CD4-positive, alpha-beta memory T cell (primary cell): ENCODE measurements around the gene SPATA4. TPM values are rescaled to one million over a fixed set of nuclear protein-coding genes. Genes with fewer than 3 reads are reported as not detected.

Experiments used
- CTCF ChIA-PET: fragments of 350-600 bp; sonication (Branson Sonifier 250); formaldehyde crosslinking; loops from one replicate; lab custom pipeline; 2021; ENCODE audit warnings: inconsistent platforms; ENCODE audit not compliant: partially characterized antibody; lab: Charles Lee
- POLR2A ChIA-PET: fragments of 350-600 bp; sonication (Branson Sonifier 250); formaldehyde crosslinking; loops from one replicate; lab custom pipeline; 2021; ENCODE audit not compliant: partially characterized antibody; lab: Charles Lee
- DNase-seq, 5 donors: peaks; one replicate each; pipeline versions ENCODE4 v3.0.0 to v3.0.0-alpha.2; 2020 to 2022; ENCODE audit warnings: mixed read lengths in 1 of 5
- H3K27ac ChIP-seq: one replicate; pipeline ENCODE4 v1.7.0; 2013; ENCODE audit warnings: low read depth, low read length
- H3K27me3 ChIP-seq: 2 replicates; pipeline ENCODE4 v1.7.0; 2013; ENCODE audit warnings: mild to moderate bottlenecking, low read length, moderate library complexity; ENCODE audit not compliant: insufficient read depth
- H3K36me3 ChIP-seq: 2 replicates; pipeline ENCODE4 v1.7.0; 2013; ENCODE audit warnings: mild to moderate bottlenecking, low read length, moderate library complexity; ENCODE audit not compliant: insufficient read depth
- H3K4me1 ChIP-seq: 2 replicates; pipeline ENCODE4 v1.7.0; 2013; ENCODE audit warnings: mild to moderate bottlenecking, low read length, moderate library complexity; ENCODE audit not compliant: insufficient read depth
- H3K4me3 ChIP-seq, 2 donors: one replicate each; pipeline ENCODE4 v1.7.0; 2013; ENCODE audit warnings: low read length in 2 of 2, mild to moderate bottlenecking in 1 of 2
- H3K9me3 ChIP-seq, 2 donors: one replicate each; pipeline ENCODE4 v1.7.0; 2013; ENCODE audit warnings: low read length in 2 of 2, control low read depth in 1 of 2; ENCODE audit not compliant: control insufficient read depth in 1 of 2
- H3K27ac Mint-ChIP-seq, 7 donors: one replicate each; pipeline ENCODE4 v1.8.0; 2020 to 2021; ENCODE audit warnings: mixed read lengths in 7 of 7, mild to moderate bottlenecking in 6 of 7, inconsistent platforms in 3 of 7, moderate library complexity in 3 of 7
- H3K27me3 Mint-ChIP-seq, 2 donors: one replicate each; pipeline ENCODE4 v1.8.0; 2020 to 2021; ENCODE audit warnings: mixed read lengths in 2 of 2
- H3K36me3 Mint-ChIP-seq, 2 donors: one replicate each; pipeline ENCODE4 v1.8.0; 2020 to 2021; ENCODE audit warnings: mixed read lengths in 2 of 2, inconsistent platforms in 1 of 2, mild to moderate bottlenecking in 1 of 2
- H3K4me1 Mint-ChIP-seq, 4 donors: one replicate each; pipeline ENCODE4 v1.8.0; 2020 to 2021; ENCODE audit warnings: mixed read lengths in 4 of 4, mild to moderate bottlenecking in 1 of 4
- H3K4me3 Mint-ChIP-seq, 8 donors: one replicate each; pipeline ENCODE4 v1.8.0; 2020 to 2021; ENCODE audit warnings: mixed read lengths in 8 of 8, mild to moderate bottlenecking in 7 of 8, moderate library complexity in 6 of 8, inconsistent platforms in 3 of 8
- H3K9me3 Mint-ChIP-seq, 8 donors: one replicate each; pipeline ENCODE4 v1.8.0; 2020 to 2021; ENCODE audit warnings: mixed read lengths in 8 of 8, mild to moderate bottlenecking in 5 of 8, inconsistent platforms in 3 of 8, moderate library complexity in 1 of 8
- intact Hi-C: fragments of 100-400 bp; cut with micrococcal nuclease; formaldehyde crosslinking; loops from one replicate; pipeline ENCODE4 v1.15.1; 2023
- polyA plus RNA-seq, 2 donors: library from polyadenylated mRNA; unstranded; fragments of 300-500 nt; fragmentation: Illumina TruSeq; gene quantifications; one replicate each; pipeline ENCODE4 v1.2.3, GENCODE V29; 2021
- total RNA-seq, 2 experiments: library from RNA; stranded (reverse); gene quantifications; one replicate each; pipeline ENCODE4 v1.2.3, GENCODE V29; 2021

SPATA4 gene
- total and polyA plus RNA-seq, 4 experiments from 2014 or later, result not detected

DNA sequence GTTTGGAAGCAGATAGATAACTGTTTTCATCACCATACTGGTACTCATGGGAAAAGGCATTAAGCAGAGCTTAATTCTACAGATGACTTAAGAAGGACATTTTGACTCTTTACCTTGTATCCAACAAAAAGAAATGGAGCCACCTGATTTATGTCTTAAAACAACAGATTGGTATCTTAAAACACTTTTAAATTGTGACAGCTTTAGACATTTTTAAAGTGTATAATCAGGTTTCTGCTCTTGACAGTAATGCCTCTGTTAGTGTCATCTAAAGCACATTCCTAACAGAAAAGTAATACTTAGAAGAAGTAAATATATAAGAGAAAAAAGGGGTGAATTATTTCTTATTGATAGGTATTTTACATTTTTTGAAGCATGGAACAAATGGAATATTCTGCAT lies 55.9 kb downstream of the SPATA4 start:
- no peaks in the 10 kb centered on the region for H3K36me3 ChIP-seq
- no peak for DNase-seq
- H3K9me3 ChIP-seq, result no peaks in the 10 kb centered on the region
- H3K4me1 ChIP-seq, result no peaks in the 10 kb centered on the region
- intact Hi-C loops, result no loop called here
- no peak overlapping the region for H3K27ac ChIP-seq
- H3K27me3 Mint-ChIP-seq, result peaks cover 1 to 9% of the 10 kb centered on the region in 2 donors
- ChIA-PET CTCF (no interaction called here), POLR2A (no interaction called here)
- H3K4me3 ChIP-seq, result no peak overlapping the region
- no peaks in the 10 kb centered on the region for H3K27me3 ChIP-seq
- no peaks in the 10 kb centered on the region for H3K4me1 Mint-ChIP-seq
- H3K4me3 Mint-ChIP-seq, result no peak overlapping the region
- no peaks in the 10 kb centered on the region for H3K9me3 Mint-ChIP-seq
- no peak overlapping the region for H3K27ac Mint-ChIP-seq
- H3K36me3 Mint-ChIP-seq, result no peaks in the 10 kb centered on the region

DNA sequence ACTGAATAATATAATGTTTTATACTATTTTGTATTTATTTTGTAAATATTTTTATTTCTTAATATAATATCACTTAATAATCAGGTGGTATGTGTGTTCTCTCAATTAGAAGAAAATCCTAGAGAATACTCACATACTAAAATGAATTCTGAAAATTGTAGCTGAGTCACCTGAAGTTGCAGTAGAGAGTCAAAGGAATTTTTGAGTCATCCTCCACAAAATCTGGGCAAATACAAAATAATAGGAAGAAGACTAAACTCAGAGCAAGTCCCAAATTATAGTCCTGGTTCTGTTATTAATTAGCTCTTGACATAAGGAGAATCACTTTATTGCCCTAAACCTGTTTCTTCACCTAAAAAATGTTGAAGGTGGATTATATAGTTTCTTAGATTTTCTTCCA lies 57.8 kb downstream of the SPATA4 start:
- H3K27me3 ChIP-seq, result no peaks in the 10 kb centered on the region
- no peaks in the 10 kb centered on the region for H3K9me3 ChIP-seq
- H3K36me3 ChIP-seq, result no peaks in the 10 kb centered on the region
- peaks cover 1 to 4% of the 10 kb centered on the region in 2 donors for H3K27me3 Mint-ChIP-seq
- intact Hi-C loops, result no loop called here
- H3K4me1 ChIP-seq, result no peaks in the 10 kb centered on the region
- no peak overlapping the region for H3K4me3 Mint-ChIP-seq
- H3K27ac ChIP-seq, result no peak overlapping the region
- H3K27ac Mint-ChIP-seq, result no peak overlapping the region
- ChIA-PET CTCF (no interaction called here), POLR2A (no interaction called here)
- H3K36me3 Mint-ChIP-seq, result no peaks in the 10 kb centered on the region
- DNase-seq, result no peak
- no peaks in the 10 kb centered on the region for H3K4me1 Mint-ChIP-seq
- no peaks in the 10 kb centered on the region for H3K9me3 Mint-ChIP-seq
- H3K4me3 ChIP-seq, result no peak overlapping the region

DNA sequence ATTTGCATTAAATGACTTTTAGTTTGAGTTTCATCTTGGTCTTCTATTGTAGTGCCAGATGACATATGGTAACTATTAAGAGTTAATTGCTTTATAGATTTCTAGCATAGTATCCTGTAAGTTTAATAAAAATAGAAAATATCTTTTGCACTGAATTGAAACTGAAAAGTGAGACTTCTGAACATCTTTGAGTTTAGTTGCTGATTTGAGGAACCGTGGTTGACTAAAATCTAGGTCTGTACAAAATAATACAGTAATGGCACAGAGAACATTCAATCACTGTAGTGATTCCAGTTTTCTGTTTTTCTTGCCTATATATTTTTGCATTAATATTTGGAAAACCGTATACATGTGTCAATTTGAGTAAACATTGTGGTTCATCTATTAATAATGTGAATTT lies 60.7 kb downstream of the SPATA4 start:
- no peak overlapping the region for H3K27ac ChIP-seq
- H3K4me1 ChIP-seq, result no peaks in the 10 kb centered on the region
- no peaks in the 10 kb centered on the region for H3K36me3 Mint-ChIP-seq
- DNase-seq, result no peak
- H3K36me3 ChIP-seq, result no peaks in the 10 kb centered on the region
- no peak overlapping the region for H3K4me3 ChIP-seq
- H3K4me1 Mint-ChIP-seq, result no peaks in the 10 kb centered on the region
- ChIA-PET CTCF (interaction anchor here (1.0 kb wide), 1 partner anchor 11 kb away, joined by 3 read pairs; no protein-coding TSS in a partner anchor), POLR2A (no interaction called here)
- intact Hi-C loops, result no loop called here
- no peak overlapping the region for H3K4me3 Mint-ChIP-seq
- H3K9me3 ChIP-seq, result no peaks in the 10 kb centered on the region
- H3K27me3 Mint-ChIP-seq, result peaks cover 4% of the 10 kb centered on the region in 2 donors
- no peak overlapping the region for H3K27ac Mint-ChIP-seq
- no peaks in the 10 kb centered on the region for H3K9me3 Mint-ChIP-seq
- H3K27me3 ChIP-seq, result no peaks in the 10 kb centered on the region

Other genes with a start within 250 kb of the SPATA4 start
- gene WDR17, start 129.7 kb downstream of the SPATA4 start, total RNA-seq, result under 1 TPM; 0.26 to 0.42 TPM
- under 1 TPM in 1 of 2 donors, not detected in 1; 0.20 TPM for gene WDR17, start 129.7 kb downstream of the SPATA4 start, polyA plus RNA-seq
- gene ASB5, start 73.6 kb upstream of the SPATA4 start, total RNA-seq, result not detected
- gene ASB5, start 73.6 kb upstream of the SPATA4 start, polyA plus RNA-seq, result not detected
- gene SPCS3, start 124.4 kb upstream of the SPATA4 start, total RNA-seq, result 100 to 1,000 TPM; 193 to 207 TPM
- gene SPCS3, start 124.4 kb upstream of the SPATA4 start, polyA plus RNA-seq, result 10 to 100 TPM; 62.4 to 74.7 TPM